CMK (cell line): ENCODE data around the gene MANBA.
"Not testable (repeated sequence)": the region's sequence is repeated elsewhere in the genome, so short reads cannot be mapped to it uniquely, and the experiment has no call there.

ENCODE experiments used
- DNase-seq: peaks from one replicate; pipeline ENCODE4 v3.0.0-alpha.2; 2010; ENCODE audit warnings: low read depth

Gene MANBA

GRCh38 chr4:102619776-102620631 lies 140.8 kb downstream of the MANBA start:
- not testable (repeated sequence) for DNase-seq

GRCh38 chr4:102619021-102619420 lies 141.7 kb downstream of the MANBA start:
- not testable (repeated sequence) for DNase-seq

- no peak for DNase-seq
These were observed 144.1 kb downstream of the MANBA start for GRCh38 chr4:102616636-102617035.

GRCh38 chr4:102614801-102615200 lies 146.0 kb downstream of the MANBA start:
- DNase-seq = no peak

GRCh38 chr4:102612824-102613366 lies 147.9 kb downstream of the MANBA start:
- DNase-seq = no peak

- no peak for DNase-seq
These were observed 148.6 kb downstream of the MANBA start for GRCh38 chr4:102612210-102612609.

GRCh38 chr4:102610476-102610875 lies 150.3 kb downstream of the MANBA start:
- no peak for DNase-seq

- no peak for DNase-seq
These were observed 150.8 kb downstream of the MANBA start for GRCh38 chr4:102610007-102610406.

GRCh38 chr4:102608190-102608589 lies 152.6 kb downstream of the MANBA start:
- DNase-seq = no peak

GRCh38 chr4:102606846-102607450 lies 153.8 kb downstream of the MANBA start:
- DNase-seq = no peak

GRCh38 chr4:102606261-102606660 lies 154.5 kb downstream of the MANBA start:
- DNase-seq = no peak

- no peak for DNase-seq
These were observed 156.4 kb downstream of the MANBA start for GRCh38 chr4:102604222-102604940.

GRCh38 chr4:102601586-102602227 lies 159.1 kb downstream of the MANBA start:
- DNase-seq = no peak

GRCh38 chr4:102600689-102601088 lies 160.1 kb downstream of the MANBA start:
- DNase-seq = no peak

GRCh38 chr4:102599886-102600285 lies 160.9 kb downstream of the MANBA start:
- no peak for DNase-seq

- no peak for DNase-seq
These were observed 161.3 kb downstream of the MANBA start for GRCh38 chr4:102599455-102599854.

- DNase-seq = no peak
These were observed 161.9 kb downstream of the MANBA start for GRCh38 chr4:102598762-102599374.

GRCh38 chr4:102598086-102598761 lies 162.5 kb downstream of the MANBA start:
- DNase-seq = no peak

- no peak for DNase-seq
These were observed 164.2 kb downstream of the MANBA start for GRCh38 chr4:102596532-102596931.

- DNase-seq = no peak
These were observed 166.8 kb downstream of the MANBA start for GRCh38 chr4:102594000-102594399.

- no peak for DNase-seq
These were observed 167.6 kb downstream of the MANBA start for GRCh38 chr4:102593147-102593546.
